Stimulated activated CD4-positive, alpha-beta T cell treated with anti-CD3 and anti-CD28 coated beads, Interleukin-2, amount 100 ng/mL, for 48 hours (primary cell): ENCODE data around the gene SLC9A8.

Experiments
- DNase-seq, 2 donors: peaks; one replicate each; pipeline ENCODE4 v3.0.0-alpha.2; 2020

Gene SLC9A8

DNA sequence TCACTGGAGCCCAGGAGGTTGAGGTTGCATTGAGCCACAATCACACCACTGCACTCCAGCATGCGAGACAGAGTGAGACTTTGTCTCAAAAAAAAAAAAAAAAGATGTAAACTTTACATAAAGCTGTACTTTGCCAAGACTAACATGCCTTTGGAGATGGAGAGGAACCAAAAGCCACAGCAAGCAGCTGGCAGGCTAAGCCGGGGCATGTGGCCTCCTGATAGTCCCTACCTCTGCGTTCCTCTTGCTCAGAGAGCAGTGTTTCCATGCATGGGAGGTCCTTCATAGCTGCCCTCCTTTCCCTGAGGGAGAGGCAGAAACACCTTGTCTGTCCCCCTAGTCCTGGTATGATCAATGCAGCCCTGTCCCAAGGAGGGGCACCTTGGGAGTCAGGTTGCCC, 67.5 kb downstream of the SLC9A8 start:
- DNase-seq, result no peak

DNA sequence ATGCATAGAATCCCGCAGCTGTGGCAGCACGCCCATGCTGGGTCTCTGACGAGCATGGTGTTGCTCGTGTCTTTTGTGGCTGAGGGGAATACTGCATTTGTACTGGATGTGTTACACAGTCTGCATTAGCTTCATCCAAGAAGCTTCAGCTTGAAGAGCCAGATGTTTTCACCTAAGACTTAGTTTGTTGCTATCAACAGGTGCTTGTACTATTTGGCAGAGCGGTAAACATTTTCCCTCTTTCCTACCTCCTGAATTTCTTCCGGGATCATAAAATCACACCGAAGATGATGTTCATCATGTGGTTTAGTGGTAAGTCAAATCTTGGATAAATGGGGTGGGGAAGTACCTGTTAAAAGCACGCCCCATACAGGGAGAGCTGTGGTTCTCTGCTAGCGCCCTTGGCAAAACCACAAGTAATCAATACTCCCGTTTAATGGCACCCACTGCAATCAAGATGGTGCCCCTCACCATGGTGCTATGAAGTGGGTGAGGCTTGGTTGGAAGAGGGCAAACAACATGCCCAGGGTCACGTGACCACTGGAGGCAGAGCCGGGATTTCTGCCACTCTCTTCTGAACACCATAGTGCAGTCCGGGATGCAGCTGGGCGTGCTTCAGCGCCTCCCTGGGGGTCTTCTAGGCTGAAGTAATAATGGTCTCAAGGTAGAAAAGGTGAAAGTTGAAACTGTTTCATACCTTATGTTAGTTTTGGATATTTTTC, 68.3 kb downstream of the SLC9A8 start:
- DNase-seq, result no peak

DNA sequence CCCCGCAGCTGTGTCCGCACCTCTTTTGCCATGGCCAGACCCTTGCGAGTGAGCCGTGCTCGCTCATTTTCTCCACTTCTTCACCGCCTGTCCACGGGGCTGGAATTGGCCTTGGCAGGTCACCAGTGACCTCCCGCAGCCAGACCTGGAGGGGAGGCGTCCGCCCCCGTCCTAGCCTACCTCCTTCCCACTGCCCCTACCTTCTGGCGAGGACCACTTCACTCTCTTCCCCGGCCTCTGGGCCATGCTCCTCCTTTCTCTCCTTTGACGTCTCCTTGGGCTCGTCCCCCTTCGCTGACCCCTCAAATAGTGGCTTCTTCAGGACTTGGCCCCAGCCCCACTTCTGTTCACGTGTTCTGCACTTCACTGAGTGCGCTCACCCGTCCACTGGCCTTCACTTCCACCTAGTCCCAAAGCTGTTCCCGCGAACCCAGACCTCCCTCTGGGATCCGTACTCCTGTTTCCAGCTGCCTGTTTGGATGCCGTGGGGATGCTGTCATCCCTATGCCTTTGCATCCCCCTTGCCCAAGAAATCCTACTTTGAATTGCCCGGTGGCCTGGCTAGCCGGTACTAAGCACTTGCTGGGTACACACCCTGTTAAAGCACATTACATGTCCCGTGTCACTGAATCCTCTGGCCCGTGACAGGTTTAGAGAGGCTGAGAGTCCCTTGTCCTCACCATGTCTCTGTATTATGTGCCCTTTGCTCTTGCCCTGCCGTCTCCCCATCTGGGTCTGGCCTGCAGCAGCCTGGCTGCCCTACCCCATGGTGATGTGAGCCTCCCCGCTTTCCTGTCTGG, 69.7 kb downstream of the SLC9A8 start:
- no peak for DNase-seq

DNA sequence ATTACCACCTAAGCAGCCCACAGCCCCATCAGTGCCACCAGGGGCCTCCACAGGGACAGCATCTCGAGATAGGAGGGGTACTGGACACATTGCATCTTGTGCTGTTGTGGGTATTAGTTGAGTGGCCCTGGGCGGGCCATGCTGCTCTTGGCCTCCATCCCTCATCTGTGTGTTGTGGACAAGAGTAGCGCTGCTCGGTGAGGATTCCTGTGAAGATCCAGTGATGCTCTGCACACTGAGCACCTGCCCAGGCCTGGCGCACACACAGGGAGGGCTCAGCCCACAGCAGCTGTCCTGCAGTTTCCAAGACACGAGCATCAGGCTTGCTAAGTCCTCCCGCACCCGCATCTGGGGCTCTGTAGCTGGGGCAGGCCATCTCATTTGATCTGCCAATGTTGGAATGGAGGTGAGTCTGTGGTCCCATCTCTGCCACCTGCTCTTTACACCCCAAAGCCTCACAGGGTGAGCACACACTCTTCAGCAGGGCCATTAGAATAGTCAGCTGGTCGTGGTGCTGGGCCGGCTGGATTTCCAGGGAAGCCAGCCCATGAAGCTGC, 70.7 kb downstream of the SLC9A8 start:
- DNase-seq, result no peak

DNA sequence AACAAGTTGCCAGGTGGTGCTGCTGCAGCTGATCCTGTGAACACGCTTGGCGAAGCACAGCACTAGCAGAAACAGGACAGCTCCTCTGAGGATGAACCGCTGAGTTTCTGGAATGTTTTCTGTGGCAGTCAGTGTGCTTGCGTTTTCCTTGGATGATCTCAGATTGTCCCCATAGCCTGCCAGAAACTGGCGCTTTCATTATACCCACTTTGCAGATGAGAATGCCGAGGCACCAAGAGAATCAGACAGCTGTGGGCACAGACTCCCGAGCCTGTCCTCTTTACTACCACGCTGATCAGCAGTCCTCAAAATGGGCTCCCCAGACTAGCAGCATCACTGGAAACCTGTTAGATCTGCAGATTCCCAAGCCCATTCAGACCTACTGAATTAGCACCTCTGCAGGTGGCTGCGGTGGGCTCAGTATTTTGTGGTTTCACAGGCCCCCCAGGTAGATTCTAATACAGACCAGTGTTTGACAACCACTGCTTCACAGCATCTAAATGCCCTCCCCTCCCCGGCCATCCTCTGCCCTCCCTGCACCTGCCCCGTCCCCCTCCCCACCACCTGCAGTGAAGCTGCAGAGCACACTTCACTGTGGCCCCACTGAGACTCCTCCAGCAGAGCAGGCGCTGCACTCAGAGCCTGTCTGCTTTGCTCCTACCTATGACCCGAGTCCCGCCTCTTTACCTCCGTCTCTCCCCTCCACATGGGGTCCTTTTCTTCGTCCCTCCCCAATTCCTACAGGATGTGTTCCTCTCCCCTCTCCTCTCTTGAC, 73.1 kb downstream of the SLC9A8 start:
- DNase-seq, result no peak

GRCh38 chr20:49886571-49887213, 74.1 kb downstream of the SLC9A8 start:
- no peak for DNase-seq

GRCh38 chr20:49887251-49888211, 74.9 kb downstream of the SLC9A8 start:
- no peak for DNase-seq

DNA sequence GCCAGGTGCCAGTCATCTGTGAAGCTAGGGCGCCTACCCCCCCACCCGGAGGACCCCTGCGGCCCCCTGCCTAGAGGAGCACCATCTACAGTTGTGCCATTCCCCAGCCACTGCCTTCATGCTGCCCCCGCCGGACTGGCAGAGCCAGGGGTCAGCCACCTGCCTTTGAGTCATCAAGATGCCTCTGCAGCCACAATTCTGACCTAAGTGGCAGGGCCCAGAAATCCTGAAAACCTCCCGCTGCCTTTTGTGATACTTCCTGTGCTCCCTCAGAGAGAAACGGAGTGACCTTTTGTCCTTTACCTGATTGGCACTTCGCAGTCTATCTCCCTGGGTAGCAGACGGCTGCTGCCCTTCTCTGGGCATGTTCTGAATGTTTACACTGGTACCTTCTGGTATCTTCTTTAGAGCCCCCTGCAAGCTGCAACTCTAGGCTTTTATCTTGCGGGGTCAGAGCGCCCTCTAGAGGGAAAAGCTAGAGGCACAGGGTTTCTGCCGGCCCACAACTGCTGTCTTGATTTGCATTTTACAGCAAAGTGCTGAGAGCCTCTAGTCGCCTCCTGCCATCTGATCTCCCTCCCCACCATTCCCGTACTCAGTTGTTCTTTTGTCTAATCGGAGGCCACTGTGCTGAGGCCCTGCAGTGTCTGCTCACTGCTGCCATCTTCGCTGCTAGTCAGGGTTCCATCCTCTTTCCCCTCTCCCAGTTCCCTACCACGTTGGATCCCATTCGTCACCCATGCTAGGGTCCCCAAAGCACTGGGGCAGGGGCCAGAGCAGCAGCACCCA, 75.8 kb downstream of the SLC9A8 start:
- peak; percentile 54 to 58 for DNase-seq

DNA sequence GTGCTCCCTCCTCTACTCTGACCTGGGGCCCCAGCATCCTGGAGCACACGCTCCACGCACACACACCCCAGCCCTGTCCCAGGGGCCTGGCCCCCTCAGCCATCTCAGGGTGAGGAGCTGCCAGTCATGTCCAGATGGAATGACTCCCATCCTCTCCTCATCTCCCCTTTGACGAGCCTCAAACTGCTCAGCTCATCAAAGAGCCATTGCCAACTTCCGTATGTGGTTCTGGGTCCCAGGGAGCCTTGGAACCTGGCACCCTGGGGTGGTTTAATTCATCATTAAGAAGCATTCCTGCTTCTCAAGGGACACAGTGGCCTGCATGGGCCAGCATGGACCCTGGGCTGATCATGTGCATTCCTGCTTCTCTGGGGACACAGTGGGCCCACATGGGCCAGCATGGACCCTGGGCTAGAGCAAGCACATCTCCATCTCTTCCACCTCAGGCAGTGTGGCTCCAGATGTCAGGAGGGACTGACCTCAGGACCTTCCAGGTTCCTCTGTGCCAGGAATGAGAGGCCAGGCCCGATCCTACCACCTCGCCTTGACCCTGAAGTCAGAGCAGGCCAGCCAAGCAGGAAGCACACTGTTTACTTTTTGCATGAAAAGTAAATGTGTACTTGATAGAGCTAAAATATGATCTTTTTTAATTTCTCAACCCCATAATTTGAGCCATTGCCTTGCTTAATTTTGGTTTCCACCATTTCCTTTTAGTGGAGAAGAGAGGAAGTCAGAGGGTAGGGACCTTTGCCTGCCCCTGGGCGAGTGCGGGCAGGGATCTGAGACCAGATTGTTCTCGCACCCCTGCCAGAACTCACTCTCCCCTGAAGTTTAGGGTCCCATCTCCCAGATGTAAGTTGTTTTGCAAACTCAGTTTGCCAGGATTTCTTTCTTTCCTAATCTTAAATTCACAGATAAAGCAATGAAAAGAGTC, 76.6 kb downstream of the SLC9A8 start:
- DNase-seq, result no peak

DNA sequence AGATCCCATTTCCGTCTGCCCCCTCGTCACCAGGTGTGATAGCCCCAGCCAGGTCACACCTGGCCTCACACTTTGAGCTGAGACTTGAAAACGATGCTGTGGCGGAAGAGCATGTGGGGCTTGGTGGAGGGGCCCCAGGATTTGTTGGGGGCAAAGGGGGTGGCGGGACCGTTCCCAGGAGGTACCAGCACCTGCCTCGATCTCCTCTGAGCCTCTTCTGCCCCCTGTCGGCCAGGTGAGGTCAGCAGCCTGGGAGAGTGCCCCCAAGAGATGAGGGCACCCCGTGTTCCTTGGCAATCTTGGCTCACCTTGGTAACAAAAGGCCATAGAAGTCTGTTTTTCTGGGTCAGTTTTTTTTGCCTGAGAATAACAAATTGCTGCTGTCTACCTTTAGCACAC, 77.3 kb downstream of the SLC9A8 start:
- no peak for DNase-seq

DNA sequence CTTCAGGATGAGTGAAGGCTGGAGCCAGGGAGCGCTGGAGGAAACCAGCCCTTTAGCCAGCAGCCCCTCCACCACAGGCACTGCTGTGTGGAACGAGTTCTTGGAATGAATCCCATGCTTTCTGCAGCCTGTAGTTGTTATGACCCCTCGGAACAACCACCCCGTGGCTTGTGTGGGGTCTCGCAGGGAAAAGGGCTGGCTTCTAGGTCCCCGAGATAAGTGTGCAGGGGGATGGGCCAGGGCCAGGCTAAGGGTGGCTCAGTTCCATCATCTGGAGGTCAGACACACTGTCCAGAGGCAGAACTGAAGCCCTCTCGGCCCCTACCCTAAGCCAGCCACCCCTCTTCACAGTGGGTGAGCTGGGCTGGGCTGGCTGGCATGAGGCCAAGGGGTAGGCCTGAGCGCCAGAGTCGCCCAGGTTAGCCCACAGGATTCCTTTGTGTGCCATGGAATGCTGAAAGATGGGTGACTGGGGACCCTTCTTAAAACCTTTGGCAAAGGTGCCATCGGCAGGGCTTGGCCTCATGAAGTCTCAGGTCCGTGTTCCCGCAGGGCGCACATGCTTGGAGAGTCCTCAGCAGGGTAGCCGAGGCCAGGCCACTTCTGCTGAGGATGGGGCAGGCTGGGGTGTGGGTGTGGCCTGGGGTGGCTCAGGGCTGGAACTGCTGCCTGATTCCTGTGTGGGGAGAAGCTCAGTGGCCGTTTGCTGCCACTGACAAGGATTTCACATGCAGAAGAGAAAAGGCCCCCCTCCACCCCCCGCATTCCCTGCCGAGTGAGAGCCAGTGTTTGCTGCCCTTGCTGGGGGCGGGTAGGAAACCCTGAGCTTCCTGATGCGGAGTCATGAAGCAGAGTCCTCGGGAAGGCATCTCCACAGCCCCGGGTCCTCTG, 78.1 kb downstream of the SLC9A8 start:
- no peak for DNase-seq

DNA sequence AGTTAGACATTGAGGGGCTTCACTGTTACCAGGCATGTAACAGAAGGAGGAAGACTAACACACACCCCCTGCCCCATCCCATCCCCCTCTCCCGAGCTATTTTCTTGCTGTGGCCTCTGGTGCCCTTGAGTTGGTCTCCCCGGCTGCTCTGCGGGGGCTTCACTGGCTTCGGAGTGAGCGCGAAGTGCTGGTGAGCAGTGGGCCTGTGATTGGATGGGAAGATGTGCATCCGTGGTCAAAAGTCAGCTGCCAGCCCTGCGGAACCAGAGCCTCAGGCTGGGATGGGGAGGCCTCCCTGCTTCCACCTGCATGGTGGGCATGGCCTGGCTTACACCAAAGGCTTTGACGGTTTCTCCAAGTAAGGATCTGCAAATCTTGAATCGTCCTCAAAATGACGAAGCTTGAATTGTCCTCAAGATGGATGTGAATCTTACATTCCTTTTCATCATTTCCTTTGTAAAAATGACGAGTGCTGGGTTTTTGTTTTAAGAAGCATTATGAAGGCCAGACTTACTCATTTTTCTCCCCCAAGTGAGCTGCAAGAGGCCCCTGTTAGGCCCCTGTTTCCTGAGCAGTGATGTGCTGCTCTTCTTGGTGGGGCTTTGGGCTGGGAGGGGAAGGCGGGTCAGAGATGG, 79.0 kb downstream of the SLC9A8 start:
- DNase-seq, result no peak

GRCh38 chr20:49892260-49892659, 79.6 kb downstream of the SLC9A8 start:
- no peak for DNase-seq

DNA sequence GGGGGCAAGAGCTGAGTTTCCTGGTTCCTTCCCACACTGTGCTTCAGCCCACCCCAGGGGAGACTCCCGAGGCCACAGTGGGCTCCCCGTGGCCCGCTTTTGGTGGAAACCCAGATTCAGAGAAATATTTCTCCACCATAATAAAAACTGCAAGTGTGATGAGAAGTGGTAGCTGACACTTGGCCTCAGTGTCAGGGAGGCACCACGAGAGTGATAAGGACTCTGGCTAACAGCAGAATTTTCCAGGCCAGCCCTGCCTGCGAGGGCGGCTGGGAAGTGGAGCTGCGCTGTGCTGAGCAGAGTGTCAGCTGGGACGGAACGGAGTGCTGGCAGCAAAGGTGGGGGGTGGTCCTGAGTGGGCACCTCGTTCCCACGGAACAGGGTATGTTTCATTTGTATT, 80.2 kb downstream of the SLC9A8 start:
- no peak for DNase-seq

DNA sequence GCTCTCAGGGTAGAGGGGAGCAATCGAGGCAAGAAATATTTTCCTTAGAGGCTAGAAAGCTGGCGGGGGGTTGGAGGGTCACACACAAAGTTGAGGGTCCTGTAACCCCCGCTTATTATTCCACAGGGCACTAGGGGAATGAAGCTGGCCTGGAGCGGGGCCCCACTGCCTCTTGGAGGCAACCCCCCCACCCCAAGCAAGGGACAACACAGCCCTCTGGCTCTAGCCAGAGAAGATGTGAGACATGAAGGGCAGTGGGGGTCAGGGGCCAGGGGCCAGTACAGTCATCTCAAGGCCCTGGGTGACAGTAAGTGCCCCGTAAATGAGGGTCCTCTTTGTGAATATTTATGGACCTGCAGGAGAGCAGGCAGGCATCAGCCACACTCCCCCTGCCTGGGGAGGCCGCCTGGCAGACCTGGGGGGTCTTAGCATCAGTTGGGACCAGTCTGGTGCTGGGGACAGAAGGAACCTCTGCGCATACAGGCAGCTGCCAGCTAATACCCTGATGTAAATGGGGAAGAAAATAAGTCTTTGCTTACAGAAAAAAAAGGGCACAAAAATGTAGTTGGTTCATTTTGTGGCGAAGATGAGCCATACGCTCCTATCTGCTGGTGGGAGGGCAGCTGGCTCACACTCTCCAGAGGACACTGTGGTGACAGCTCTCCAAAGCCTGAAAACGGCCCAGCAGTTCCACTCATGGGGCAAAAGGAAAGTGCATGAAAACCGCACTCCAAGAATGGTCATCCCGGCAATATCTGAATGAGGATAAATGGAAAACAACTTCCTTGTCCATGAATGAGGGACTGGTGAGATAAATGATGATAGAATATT, 80.8 kb downstream of the SLC9A8 start:
- DNase-seq, result peak; percentile 35 to 37

GRCh38 chr20:49894073-49894470, 81.4 kb downstream of the SLC9A8 start:
- DNase-seq, result peak in 1 of 2 donors; percentile 28
